Fibroblast of pulmonary artery (primary cell): ENCODE data around the gene RPS6KA1.

Experiments used
- DNase-seq: peaks from one replicate; pipeline ENCODE4 v3.0.0-alpha.2; 2010; ENCODE audit warnings: low read depth
- H3K4me3 ChIP-seq: replicated peaks from 2 replicates; pipeline ENCODE4 v1.5.1; 2011; ENCODE audit warnings: low read depth, mild to moderate bottlenecking, control low read depth, low read length, moderate library complexity
- TF ChIP-seq, protein P1 (sequence below): IDR thresholded peaks from 2 replicates; pipeline ENCODE4 v1.5.1; 2011; ENCODE audit warnings: mild to moderate bottlenecking, control low read depth, low read length, inconsistent platforms; ENCODE audit errors: missing control alignments

The RPS6KA1 gene

DNA sequence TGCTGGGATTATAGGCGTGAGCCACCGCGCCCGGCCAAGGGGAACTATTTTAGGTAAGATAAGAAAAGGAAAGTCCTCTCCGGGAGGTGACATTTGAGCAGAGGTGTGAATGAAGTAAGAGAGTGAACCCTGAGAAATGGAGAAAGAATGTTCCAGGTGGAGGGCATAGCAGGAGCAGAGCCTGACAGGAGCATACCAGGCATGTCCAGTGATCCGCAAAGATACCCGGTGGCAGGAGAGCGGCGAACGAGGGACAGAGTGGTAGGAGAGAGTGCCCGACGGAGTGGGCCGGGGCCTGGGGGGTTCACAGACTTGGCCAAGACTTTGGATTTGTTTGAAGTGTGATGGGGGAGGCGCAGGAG, 7.9 kb upstream of the RPS6KA1 start:
- DNase-seq: no peak
- H3K4me3 ChIP-seq: no peak overlapping the region
- TF ChIP-seq, protein P1, sequence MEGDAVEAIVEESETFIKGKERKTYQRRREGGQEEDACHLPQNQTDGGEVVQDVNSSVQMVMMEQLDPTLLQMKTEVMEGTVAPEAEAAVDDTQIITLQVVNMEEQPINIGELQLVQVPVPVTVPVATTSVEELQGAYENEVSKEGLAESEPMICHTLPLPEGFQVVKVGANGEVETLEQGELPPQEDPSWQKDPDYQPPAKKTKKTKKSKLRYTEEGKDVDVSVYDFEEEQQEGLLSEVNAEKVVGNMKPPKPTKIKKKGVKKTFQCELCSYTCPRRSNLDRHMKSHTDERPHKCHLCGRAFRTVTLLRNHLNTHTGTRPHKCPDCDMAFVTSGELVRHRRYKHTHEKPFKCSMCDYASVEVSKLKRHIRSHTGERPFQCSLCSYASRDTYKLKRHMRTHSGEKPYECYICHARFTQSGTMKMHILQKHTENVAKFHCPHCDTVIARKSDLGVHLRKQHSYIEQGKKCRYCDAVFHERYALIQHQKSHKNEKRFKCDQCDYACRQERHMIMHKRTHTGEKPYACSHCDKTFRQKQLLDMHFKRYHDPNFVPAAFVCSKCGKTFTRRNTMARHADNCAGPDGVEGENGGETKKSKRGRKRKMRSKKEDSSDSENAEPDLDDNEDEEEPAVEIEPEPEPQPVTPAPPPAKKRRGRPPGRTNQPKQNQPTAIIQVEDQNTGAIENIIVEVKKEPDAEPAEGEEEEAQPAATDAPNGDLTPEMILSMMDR: no peak

DNA sequence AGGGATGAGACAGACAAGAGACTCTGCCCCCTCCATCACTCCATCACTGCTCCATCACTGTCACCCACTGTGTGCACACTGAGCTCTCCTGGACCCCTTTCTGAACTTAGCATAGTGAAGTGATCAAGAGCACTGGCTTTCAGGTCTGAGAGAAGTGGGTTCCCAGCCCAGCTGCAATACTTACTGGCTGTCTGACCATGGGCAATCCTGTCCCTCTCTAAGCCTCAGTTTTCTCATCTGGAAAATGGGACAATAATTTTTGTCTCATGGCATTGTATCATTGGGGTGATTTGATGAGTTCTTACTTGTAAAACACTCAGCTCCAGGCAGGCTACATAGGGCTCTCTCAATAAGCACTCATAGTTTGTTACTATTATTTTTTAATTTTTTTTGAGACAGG, 7.5 kb upstream of the RPS6KA1 start:
- TF ChIP-seq, protein P1: no peak
- no peak overlapping the region for H3K4me3 ChIP-seq
- DNase-seq: no peak

DNA sequence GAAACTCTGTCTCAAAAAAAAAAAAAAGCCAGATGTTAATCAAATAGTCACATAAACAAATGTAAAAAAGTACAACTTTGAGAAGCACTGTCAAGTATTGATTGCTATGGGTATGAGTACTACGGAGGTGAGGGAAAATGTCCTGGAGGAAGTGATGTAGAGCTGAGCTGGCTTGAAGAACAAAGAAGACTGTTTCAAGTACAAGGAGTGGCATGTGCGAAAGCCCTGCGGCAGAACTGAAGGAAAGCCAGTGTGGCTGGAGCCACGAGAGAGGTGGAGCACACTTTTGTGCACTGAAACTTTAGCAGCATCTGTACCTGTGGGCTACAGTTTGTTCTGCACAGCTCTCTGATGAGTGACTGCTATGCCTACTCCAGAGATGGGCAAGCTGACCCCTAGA, 5.4 kb upstream of the RPS6KA1 start:
- no peak for DNase-seq
- TF ChIP-seq, protein P1: no peak

DNA sequence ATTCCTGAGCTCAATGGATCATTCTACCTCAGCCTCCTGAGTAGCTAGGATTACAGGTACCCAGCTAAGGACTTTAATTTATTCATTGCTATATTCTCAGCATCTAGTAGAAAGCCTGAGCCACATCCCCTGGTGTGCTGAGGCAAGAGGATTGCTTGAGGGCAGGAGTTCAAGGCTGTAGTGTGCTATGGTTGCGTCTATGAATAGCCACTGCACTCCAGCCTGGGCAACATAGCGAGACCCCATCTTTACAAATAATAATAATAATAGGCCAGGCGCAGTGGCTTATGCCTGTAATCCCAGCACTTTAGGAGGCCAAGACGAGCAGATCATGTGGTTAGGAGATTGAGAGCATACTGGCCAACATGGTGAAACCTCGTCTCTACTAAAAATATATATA, 3.3 kb upstream of the RPS6KA1 start:
- TF ChIP-seq, protein P1: no peak
- DNase-seq: no peak
- H3K4me3 ChIP-seq: no peak overlapping the region

More for the DNA sequence above, 5.4 kb upstream of the RPS6KA1 start:
- H3K4me3 ChIP-seq: no peak overlapping the region

DNA sequence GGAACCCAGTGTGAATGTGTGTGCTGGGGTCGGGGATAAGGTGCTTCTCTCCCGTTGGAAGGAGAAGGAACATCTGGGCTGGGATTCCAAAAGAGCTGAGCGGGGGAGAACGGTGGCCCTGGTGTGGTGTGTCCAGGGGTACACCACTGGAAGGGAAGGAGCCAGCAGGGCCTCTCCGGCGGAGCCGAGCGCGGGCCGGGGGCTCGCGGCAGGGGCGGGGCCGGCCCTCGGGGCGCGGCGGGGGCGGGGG, 231 bp upstream of the RPS6KA1 start:
- DNase-seq: no peak
- peak overlapping the region; percentile 63 for H3K4me3 ChIP-seq
- TF ChIP-seq, protein P1: no peak

DNA sequence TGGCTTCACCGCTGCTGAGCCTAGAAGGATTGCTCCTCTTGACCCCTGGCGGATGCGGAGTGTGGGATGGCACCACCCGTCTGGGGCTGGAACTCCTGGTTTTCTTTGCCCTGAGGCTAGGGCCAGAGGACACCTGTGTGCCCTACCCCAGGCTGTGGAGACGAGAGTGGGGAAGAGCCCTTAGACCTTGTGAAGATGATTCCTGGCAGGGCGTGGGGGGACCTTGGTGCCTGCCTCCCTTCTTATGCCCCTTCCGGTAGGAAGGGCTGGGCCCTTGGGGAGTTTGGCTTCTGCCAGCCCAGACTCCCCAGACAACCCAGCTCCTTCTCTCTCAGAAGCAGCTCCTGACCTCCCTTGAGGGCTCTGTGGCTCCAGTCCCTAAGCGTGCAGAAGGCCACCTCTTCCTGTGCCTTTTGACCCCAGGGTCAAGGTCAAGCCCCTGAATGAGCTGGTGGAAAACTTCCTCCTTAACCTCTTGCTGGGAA, 891 bp downstream of the RPS6KA1 start:
- TF ChIP-seq, protein P1: no peak
- no peak for DNase-seq
- H3K4me3 ChIP-seq: peak overlapping the region; percentile 63

DNA sequence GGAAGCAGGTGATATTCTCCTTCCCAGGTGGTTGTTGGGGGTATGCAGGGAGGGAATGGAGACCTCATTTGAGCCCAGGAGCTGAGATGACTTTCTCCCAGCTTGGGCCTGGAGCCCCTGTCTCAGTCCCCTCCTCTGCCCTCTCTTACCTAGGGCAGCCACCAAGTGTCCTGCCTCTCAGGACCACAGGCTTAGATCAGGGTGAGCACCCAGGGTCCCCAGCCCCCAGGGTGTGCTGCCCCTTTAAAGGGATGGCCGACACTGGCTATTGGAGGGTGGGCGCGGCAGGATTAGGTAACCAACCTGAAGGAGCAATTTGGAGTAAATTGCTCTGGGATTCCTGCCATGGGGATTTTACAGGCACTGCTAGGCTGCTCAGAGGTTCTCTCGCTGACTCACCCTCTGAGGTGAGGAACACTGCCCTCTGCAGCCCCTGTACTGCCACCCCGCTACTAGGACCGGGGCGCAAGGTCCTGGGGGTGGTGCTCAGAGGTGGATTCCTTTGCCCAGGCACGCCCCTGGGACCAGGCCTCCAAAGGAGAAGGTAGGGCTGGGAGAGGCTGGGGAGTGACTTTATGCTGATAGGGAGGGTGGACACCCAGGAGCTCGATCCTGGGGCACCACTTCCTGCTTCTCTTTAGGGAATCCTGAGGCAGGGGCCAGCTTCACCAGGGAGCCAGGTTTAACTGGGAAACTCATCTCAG, 1.5 kb downstream of the RPS6KA1 start:
- TF ChIP-seq, protein P1: peak; percentile 21
- peak overlapping the region; percentile 63 for H3K4me3 ChIP-seq
- DNase-seq: peak; percentile 42
